HEK293 (cell line): ENCODE measurements around the gene ERMAP.

Source experiments
- CTCF ChIA-PET: fragments of 350-600 bp; formaldehyde crosslinking; extraction: SDS; loops from one replicate; lab custom pipeline; 2021; ENCODE audit warnings: antibody characterized with exemption; lab: Yijun Ruan, JAX
- POLR2A ChIA-PET: fragments of 300-600 bp; formaldehyde crosslinking; extraction: SDS; loops from one replicate; lab custom pipeline; 2020; ENCODE audit warnings: antibody characterized with exemption, inconsistent platforms; lab: Yijun Ruan, JAX
- H3K27ac ChIP-seq: fragments of 200-500 bp; sonication (Bioruptor generic); 2 replicates; pipeline ENCODE4 v1.5.1; 2014; ENCODE audit warnings: low read depth, low read length, control low read depth, inconsistent platforms; ENCODE audit errors: extremely low read depth
- H3K36me3 ChIP-seq, 2 experiments: fragments of 200-500 bp in 1 of 2; sonication (Bioruptor generic) in 1 of 2; 1 replicate in 1 of 2; 2 replicates in 1 of 2; pipeline ENCODE4 v1.5.1; 2014 to 2017; ENCODE audit warnings: inconsistent platforms in 2 of 2, low read length in 2 of 2; ENCODE audit not compliant: control insufficient read depth in 2 of 2, insufficient read depth in 1 of 2
- H3K4me1 ChIP-seq: fragments of 200-500 bp; sonication (Bioruptor generic); 2 replicates; pipeline ENCODE4 v1.5.1; 2014; ENCODE audit warnings: mild to moderate bottlenecking, low read length, inconsistent platforms; ENCODE audit not compliant: control insufficient read depth, insufficient read depth
- H3K4me3 ChIP-seq: 2 replicates; pipeline ENCODE4 v1.5.1; 2011; ENCODE audit warnings: low read depth, mild to moderate bottlenecking, control low read depth, low read length, moderate library complexity
- H3K9me3 ChIP-seq: fragments of 200-500 bp; sonication (Bioruptor generic); 2 replicates; pipeline ENCODE4 v1.5.1; 2014; ENCODE audit warnings: low read depth, low read length, inconsistent platforms; ENCODE audit not compliant: control insufficient read depth, insufficient read depth
- BCL11A ChIP-seq: fragments of 450-650 bp; formaldehyde crosslinking; IDR thresholded peaks from 2 replicates; pipeline ENCODE4 v1.5.1; 2016; ENCODE audit warnings: low read depth, missing biosample characterization, missing genetic modification characterization
- GLIS1 ChIP-seq: fragments of 450-650 bp; formaldehyde crosslinking; IDR thresholded peaks from 2 replicates; pipeline ENCODE4 v1.5.1; 2016; ENCODE audit warnings: missing biosample characterization, missing genetic modification characterization
- IKZF3 ChIP-seq: fragments of 450-650 bp; IDR thresholded peaks from 2 replicates; pipeline ENCODE4 v1.5.0; 2018; ENCODE audit warnings: missing biosample characterization, mild to moderate bottlenecking, missing genetic modification characterization, moderate library complexity
- TRIM28 ChIP-seq: IDR thresholded peaks from 2 replicates; pipeline ENCODE4 v1.6.1; 2011; ENCODE audit warnings: low read length, control low read depth, borderline replicate concordance
- ZBTB48 ChIP-seq: fragments of 450-650 bp; formaldehyde crosslinking; IDR thresholded peaks from 2 replicates; pipeline ENCODE4 v1.5.1; 2016; ENCODE audit warnings: missing biosample characterization, missing genetic modification characterization
- ZBTB8A ChIP-seq: fragments of 450-650 bp; formaldehyde crosslinking; IDR thresholded peaks from 2 replicates; pipeline ENCODE4 v1.5.1; 2016; ENCODE audit warnings: missing biosample characterization, missing genetic modification characterization
- ZIC2 ChIP-seq: fragments of 450-650 bp; formaldehyde crosslinking; IDR thresholded peaks from 2 replicates; pipeline ENCODE4 v1.5.1; 2016; ENCODE audit warnings: missing biosample characterization, missing genetic modification characterization
- ZNF10 ChIP-seq: fragments of 450-650 bp; formaldehyde crosslinking; IDR thresholded peaks from 2 replicates; pipeline ENCODE4 v1.5.1; 2017; ENCODE audit warnings: missing biosample characterization, missing genetic modification characterization
- ZNF133 ChIP-seq: fragments of 450-650 bp; formaldehyde crosslinking; IDR thresholded peaks from 2 replicates; pipeline ENCODE4 v1.5.1; 2016; ENCODE audit warnings: missing biosample characterization, missing genetic modification characterization
- ZNF24 ChIP-seq: fragments of 450-650 bp; formaldehyde crosslinking; IDR thresholded peaks from 2 replicates; pipeline ENCODE4 v1.5.1; 2016; ENCODE audit warnings: missing biosample characterization, missing genetic modification characterization
- ZNF658 ChIP-seq: fragments of 450-650 bp; formaldehyde crosslinking; IDR thresholded peaks from 2 replicates; pipeline ENCODE4; 2016; ENCODE audit warnings: missing biosample characterization, missing genetic modification characterization
- ZNF76 ChIP-seq: fragments of 450-650 bp; formaldehyde crosslinking; IDR thresholded peaks from 2 replicates; pipeline ENCODE4; 2016; ENCODE audit warnings: low read depth, missing biosample characterization, missing genetic modification characterization, borderline replicate concordance
- TF ChIP-seq, protein P1 (sequence below): fragments of 450-650 bp; formaldehyde crosslinking; optimal IDR thresholded peaks from 2 replicates; pipeline ENCODE3; 2016; ENCODE audit warnings: missing biosample characterization, mild to moderate bottlenecking, missing genetic modification characterization
- TF ChIP-seq, protein P2 (sequence below): fragments of 450-650 bp; formaldehyde crosslinking; IDR thresholded peaks from 2 replicates; pipeline ENCODE4 v1.5.1; 2017; ENCODE audit warnings: missing biosample characterization, missing genetic modification characterization
- TF ChIP-seq, protein P3 (sequence below): fragments of 450-650 bp; formaldehyde crosslinking; IDR thresholded peaks from 2 replicates; pipeline ENCODE4 v1.5.1; 2016; ENCODE audit warnings: missing biosample characterization, missing genetic modification characterization
- TF ChIP-seq, protein P4 (sequence below): fragments of 450-650 bp; formaldehyde crosslinking; IDR thresholded peaks from 2 replicates; pipeline ENCODE4; 2016; ENCODE audit warnings: missing biosample characterization, missing genetic modification characterization

The ERMAP gene

DNA sequence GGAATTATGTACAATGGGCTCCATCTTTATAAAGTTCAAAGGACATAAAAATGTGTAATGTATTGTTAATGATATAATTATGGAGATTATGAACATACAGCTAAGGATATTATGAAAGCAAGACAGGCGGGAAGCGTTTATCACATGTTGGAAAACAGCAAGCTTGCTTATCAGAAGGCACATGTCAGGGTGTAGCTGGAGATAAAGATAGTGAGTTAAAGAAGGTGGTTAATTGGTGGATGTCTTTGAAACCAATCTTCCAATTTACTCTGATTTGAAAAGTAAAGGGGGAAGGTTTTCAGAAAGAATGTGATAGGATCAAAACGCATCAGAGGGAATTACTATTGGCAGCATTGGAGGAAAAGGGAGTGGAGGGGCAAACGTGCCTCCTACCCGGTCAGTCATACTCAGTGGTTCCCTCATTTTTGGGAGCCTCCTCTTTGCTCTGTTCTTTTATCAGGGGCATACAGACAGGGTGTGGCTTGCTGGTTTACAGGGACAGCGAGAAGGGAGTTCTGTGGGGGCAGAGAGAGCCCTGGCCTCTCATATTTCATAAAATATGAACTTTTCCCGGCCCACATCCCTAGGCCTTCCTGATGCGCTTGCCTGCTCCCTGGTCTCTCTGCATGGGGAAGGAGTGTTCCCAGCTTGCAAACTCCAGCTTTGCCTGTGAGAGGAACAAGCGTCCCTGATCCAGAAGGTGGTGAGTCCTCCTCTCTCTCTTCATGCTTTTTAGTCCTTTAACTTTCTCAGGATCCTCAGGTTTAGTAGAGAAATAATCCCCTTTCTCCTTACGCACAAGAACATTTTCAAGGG lies 8.3 kb downstream of the ERMAP start:
- Histone ChIP-seq H3K9me3 (no peaks in the 10 kb centered on the region), H3K4me3 (no peak overlapping the region), H3K4me1 (peaks cover 2% of the 10 kb centered on the region), H3K27ac (no peak overlapping the region), H3K36me3 (no peaks in the 10 kb centered on the region)
- ChIA-PET POLR2A (interaction anchor here (1.4 kb wide), 1 partner anchor 21 kb away, joined by 6 read pairs; the partner anchor contains the start of gene ZNF691), CTCF (interaction anchor here (1.0 to 1.5 kb wide), 3 partner anchors 11 to 248 kb away, joined by 3 read pairs; no protein-coding TSS in a partner anchor)
- TF ChIP-seq ZNF10 (tag by site-specific recombination) = no peak
- TF ChIP-seq, protein P1, sequence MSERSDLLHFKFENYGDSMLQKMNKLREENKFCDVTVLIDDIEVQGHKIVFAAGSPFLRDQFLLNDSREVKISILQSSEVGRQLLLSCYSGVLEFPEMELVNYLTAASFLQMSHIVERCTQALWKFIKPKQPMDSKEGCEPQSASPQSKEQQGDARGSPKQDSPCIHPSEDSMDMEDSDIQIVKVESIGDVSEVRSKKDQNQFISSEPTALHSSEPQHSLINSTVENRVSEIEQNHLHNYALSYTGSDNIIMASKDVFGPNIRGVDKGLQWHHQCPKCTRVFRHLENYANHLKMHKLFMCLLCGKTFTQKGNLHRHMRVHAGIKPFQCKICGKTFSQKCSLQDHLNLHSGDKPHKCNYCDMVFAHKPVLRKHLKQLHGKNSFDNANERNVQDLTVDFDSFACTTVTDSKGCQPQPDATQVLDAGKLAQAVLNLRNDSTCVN (tag by site-specific recombination) = no peak
- TF ChIP-seq TRIM28 = no peak
- TF ChIP-seq ZNF24 (tag by site-specific recombination) = no peak
- TF ChIP-seq, protein P2, sequence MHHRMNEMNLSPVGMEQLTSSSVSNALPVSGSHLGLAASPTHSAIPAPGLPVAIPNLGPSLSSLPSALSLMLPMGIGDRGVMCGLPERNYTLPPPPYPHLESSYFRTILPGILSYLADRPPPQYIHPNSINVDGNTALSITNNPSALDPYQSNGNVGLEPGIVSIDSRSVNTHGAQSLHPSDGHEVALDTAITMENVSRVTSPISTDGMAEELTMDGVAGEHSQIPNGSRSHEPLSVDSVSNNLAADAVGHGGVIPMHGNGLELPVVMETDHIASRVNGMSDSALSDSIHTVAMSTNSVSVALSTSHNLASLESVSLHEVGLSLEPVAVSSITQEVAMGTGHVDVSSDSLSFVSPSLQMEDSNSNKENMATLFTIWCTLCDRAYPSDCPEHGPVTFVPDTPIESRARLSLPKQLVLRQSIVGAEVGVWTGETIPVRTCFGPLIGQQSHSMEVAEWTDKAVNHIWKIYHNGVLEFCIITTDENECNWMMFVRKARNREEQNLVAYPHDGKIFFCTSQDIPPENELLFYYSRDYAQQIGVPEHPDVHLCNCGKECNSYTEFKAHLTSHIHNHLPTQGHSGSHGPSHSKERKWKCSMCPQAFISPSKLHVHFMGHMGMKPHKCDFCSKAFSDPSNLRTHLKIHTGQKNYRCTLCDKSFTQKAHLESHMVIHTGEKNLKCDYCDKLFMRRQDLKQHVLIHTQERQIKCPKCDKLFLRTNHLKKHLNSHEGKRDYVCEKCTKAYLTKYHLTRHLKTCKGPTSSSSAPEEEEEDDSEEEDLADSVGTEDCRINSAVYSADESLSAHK (tag by site-specific recombination) = no peak
- TF ChIP-seq ZNF658 (tag by site-specific recombination) = no peak
- TF ChIP-seq BCL11A (tag by site-specific recombination) = no peak
- TF ChIP-seq, protein P3, sequence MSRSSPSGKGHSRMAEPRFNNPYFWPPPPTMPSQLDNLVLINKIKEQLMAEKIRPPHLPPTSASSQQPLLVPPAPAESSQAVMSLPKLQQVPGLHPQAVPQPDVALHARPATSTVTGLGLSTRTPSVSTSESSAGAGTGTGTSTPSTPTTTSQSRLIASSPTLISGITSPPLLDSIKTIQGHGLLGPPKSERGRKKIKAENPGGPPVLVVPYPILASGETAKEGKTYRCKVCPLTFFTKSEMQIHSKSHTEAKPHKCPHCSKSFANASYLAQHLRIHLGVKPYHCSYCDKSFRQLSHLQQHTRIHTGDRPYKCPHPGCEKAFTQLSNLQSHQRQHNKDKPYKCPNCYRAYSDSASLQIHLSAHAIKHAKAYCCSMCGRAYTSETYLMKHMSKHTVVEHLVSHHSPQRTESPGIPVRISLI = no peak
- no peak for TF ChIP-seq ZNF133
- TF ChIP-seq, protein P4, sequence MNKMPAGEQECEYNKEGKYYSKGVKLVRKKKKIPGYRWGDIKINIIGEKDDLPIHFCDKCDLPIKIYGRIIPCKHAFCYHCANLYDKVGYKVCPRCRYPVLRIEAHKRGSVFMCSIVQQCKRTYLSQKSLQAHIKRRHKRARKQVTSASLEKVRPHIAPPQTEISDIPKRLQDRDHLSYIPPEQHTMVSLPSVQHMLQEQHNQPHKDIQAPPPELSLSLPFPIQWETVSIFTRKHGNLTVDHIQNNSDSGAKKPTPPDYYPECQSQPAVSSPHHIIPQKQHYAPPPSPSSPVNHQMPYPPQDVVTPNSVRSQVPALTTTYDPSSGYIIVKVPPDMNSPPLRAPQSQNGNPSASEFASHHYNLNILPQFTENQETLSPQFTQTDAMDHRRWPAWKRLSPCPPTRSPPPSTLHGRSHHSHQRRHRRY (tag by site-specific recombination) = no peak
- TF ChIP-seq, all 188 proteins: peak for 0

DNA sequence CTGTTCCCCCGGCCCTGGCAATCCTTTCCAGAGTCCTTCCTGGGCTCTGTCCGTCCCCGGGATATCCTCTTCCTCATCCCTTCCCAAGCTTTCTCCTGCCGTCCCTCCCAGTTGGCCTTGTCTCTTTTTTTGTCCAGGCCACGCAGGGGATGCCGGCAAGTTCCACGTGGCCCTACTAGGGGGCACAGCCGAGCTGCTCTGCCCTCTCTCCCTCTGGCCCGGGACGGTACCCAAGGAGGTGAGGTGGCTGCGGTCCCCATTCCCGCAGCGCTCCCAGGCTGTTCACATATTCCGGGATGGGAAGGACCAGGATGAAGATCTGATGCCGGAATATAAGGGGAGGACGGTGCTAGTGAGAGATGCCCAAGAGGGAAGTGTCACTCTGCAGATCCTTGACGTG lies 13.7 kb downstream of the ERMAP start:
- no peaks in the 10 kb centered on the region for H3K9me3 ChIP-seq
- H3K36me3 ChIP-seq = no peaks in the 10 kb centered on the region
- TF ChIP-seq IKZF3 (tag by site-specific recombination) (0 out of 2 replicates have a peak, but pooled peaks have one; percentile 9), ZBTB48 (tag by site-specific recombination) (no peak), ZBTB8A (tag by site-specific recombination) (no peak)
- H3K4me1 ChIP-seq = peaks cover 3% of the 10 kb centered on the region
- H3K27ac ChIP-seq = no peak overlapping the region
- CTCF ChIA-PET = interaction anchor here (0.7 kb wide), 1 partner anchor 10 kb away, joined by 3 read pairs; no protein-coding TSS in a partner anchor
- POLR2A ChIA-PET = no interaction called here
- no peak overlapping the region for H3K4me3 ChIP-seq

DNA sequence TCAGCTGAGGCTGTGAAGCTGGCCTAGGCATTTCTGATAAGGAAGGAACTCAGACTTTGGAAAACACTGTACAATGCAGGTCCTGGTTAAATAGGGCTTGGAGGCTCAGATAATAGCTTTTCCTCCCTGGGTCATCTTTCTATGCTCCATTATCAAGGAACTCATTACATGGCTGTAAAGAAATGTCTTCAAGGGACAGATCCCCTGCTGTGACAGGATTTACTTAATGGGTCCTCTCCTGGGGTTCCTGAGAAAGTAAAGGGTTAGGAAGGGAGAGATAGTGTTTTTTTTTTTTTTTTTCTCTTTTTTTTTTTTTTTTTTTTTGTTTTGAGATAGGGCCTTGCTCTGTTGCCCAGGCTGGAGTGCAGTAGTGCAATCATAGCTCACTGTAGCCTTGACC lies 14.4 kb downstream of the ERMAP start:
- H3K4me3 ChIP-seq = no peak overlapping the region
- CTCF ChIA-PET = interaction anchor here (0.6 to 1.2 kb wide), 3 partner anchors 11 to 69 kb away, joined by 3 to 4 read pairs (median 3); no protein-coding TSS in a partner anchor
- H3K27ac ChIP-seq = no peak overlapping the region
- TF ChIP-seq GLIS1 (tag by site-specific recombination) = 0 out of 2 replicates have a peak, but pooled peaks have one; percentile 47
- no peak for TF ChIP-seq ZNF76 (tag by site-specific recombination)
- TF ChIP-seq ZIC2 = peak; percentile 24; the same call in 1 of the 2 replicates
- POLR2A ChIA-PET = interaction anchor here (0.6 to 0.9 kb wide), 2 partner anchors 52 to 64 kb away, joined by 6 read pairs; partner anchors contain the start of gene C1orf50
- H3K36me3 ChIP-seq = no peaks in the 10 kb centered on the region
- no peaks in the 10 kb centered on the region for H3K9me3 ChIP-seq
- H3K4me1 ChIP-seq = peaks cover 3% of the 10 kb centered on the region
